ENCODE data around the gene SPECC1L.

Gene SPECC1L

DNA sequence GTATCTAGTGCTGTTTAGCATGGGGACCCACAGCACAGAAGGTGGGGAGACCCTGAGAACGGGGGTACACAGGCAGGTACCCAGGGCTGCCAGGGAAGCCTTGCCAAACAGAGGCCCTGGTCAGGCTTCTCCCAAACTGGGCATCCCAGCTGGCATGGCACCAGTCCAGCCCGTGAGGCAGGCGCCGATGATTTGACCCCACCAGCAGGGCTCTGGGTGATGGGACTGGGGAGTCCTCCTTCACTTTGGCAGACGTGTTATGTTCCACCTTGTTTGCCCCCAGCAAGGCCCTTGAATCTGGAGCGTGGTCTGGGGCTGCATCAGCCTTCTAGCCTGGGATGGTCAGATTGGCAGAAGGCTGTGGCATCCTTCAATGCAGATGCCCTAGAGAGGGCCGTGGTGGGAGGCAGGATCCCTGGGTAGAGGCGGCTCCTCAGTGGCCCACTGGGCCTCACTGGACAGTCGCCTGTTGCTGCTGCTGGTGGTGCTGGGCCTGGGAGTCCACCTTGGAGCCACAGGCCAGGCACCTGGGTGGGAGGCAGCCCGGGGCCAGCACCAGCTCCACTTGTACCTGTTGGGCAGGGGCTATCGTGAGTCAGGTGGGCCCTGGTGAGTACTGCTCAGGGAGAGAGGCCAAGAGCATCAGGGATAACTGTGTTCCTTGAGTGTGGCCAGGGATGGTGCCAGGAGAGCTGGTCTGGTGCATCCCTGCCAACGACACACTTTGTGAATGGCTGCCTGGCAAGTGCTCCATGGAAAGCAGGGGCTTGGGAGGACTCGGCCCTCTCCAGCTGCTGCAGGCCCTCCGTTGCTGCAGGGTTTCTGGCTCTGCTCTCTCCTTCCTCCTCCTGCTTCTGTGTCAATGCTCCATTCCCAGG, 160.0 kb downstream of the SPECC1L start:
- Histone ChIP-seq H3F3A (ENCODE audit: low read depth) (peaks cover 20% of the 10 kb centered on the region), H3K79me2 (ENCODE audit: insufficient read depth, low read length) (peaks cover 46% of the 10 kb centered on the region)

DNA sequence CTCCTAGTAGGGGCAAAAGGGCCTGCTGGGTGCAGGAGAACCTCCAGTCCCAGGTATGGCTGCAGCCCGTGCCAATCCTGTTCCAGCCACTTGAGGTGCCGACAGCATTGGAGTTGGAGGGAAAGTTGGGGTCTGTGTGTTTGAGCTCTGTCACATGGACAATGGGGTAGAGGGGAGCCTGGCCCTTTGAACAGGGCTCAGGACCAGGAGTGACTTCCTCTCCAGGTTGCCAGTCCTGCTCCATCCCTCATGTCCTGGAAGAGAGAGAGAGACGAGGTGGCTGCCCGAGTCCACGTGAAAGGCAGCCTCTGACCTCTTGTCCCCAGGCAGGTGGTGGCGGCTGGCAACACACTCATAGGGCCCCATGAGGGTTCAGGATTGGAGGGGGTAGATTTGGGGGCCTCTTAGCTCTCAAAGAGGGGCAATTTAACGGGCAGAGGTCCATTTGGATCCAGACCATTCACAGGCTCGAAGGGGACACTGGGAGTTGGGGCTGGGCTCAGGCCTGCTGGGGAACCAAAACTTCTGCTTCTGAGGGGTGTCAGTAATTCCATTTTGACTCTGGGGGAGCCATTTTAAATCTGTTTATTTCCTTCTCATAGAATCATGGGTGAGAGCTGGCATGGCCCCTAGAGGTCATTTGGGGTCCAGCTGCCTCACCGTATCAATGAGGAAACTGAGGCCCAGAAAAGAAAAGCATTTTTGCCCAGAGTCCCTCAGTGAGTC, 160.8 kb downstream of the SPECC1L start:
- no peaks in the 10 kb centered on the region for H3K27me3 ChIP-seq (ENCODE audit: insufficient read depth, low read length, poor library complexity, severe bottlenecking)
- peaks cover 97% of the 10 kb centered on the region for H3K4me1 ChIP-seq (ENCODE audit: insufficient read depth, low read length, poor library complexity, severe bottlenecking)
- no peaks in the 10 kb centered on the region for H3K9me2 ChIP-seq (replicated peaks; ENCODE audit: low read depth, low read length)
- no peak overlapping the region for H2AFZ ChIP-seq (ENCODE audit: low read length)
- no peak overlapping the region for H3K4me3 ChIP-seq (ENCODE audit: low read length, poor library complexity, severe bottlenecking)
- H3F3A ChIP-seq (ENCODE audit: low read depth) = peaks cover 20% of the 10 kb centered on the region
- H3K9me3 ChIP-seq (ENCODE audit: insufficient read depth, low read depth, low read length) = no peaks in the 10 kb centered on the region
- no peaks in the 10 kb centered on the region for H3K36me3 ChIP-seq (ENCODE audit: insufficient read depth, low read length)
- peak overlapping the region; percentile 82 for H3K4me2 ChIP-seq (ENCODE audit: low read depth, low read length, poor library complexity, severe bottlenecking)
- peaks cover 54% of the 10 kb centered on the region for H3K79me2 ChIP-seq (ENCODE audit: insufficient read depth, low read length)
- TF ChIP-seq, protein P1, sequence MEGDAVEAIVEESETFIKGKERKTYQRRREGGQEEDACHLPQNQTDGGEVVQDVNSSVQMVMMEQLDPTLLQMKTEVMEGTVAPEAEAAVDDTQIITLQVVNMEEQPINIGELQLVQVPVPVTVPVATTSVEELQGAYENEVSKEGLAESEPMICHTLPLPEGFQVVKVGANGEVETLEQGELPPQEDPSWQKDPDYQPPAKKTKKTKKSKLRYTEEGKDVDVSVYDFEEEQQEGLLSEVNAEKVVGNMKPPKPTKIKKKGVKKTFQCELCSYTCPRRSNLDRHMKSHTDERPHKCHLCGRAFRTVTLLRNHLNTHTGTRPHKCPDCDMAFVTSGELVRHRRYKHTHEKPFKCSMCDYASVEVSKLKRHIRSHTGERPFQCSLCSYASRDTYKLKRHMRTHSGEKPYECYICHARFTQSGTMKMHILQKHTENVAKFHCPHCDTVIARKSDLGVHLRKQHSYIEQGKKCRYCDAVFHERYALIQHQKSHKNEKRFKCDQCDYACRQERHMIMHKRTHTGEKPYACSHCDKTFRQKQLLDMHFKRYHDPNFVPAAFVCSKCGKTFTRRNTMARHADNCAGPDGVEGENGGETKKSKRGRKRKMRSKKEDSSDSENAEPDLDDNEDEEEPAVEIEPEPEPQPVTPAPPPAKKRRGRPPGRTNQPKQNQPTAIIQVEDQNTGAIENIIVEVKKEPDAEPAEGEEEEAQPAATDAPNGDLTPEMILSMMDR (conservative IDR thresholded peaks at IDR 0.05; ENCODE audit: low read length) = no peak; the same call in 1 of the 2 replicates
- no peak for TF ChIP-seq EZH2phosphoT487 (IDR thresholded peaks at IDR 0.05; ENCODE audit: borderline replicate concordance)
- H3K9ac ChIP-seq (ENCODE audit: low read depth, low read length, poor library complexity, severe bottlenecking) = peak overlapping the region; percentile 68
- H4K20me1 ChIP-seq (ENCODE audit: insufficient read depth, low read length, poor library complexity, severe bottlenecking) = no peaks in the 10 kb centered on the region

More for the DNA sequence above, 160.0 kb downstream of the SPECC1L start:
- Histone ChIP-seq H3K4me2 (ENCODE audit: low read depth, low read length, poor library complexity, severe bottlenecking) (no peak overlapping the region), H3K36me3 (ENCODE audit: insufficient read depth, low read length) (no peaks in the 10 kb centered on the region), H3K4me3 (ENCODE audit: low read length, poor library complexity, severe bottlenecking) (no peak overlapping the region), H4K20me1 (ENCODE audit: insufficient read depth, low read length, poor library complexity, severe bottlenecking) (no peaks in the 10 kb centered on the region), H2AFZ (ENCODE audit: low read length) (no peak overlapping the region), H3K4me1 (ENCODE audit: insufficient read depth, low read length, poor library complexity, severe bottlenecking) (peaks cover 97% of the 10 kb centered on the region), H3K9ac (ENCODE audit: low read depth, low read length, poor library complexity, severe bottlenecking) (peak overlapping the region; percentile 53), H3K9me2 (replicated peaks; ENCODE audit: low read depth, low read length) (no peaks in the 10 kb centered on the region), H3K9me3 (ENCODE audit: insufficient read depth, low read depth, low read length) (no peaks in the 10 kb centered on the region), H3K27me3 (ENCODE audit: insufficient read depth, low read length, poor library complexity, severe bottlenecking) (no peaks in the 10 kb centered on the region)
- TF ChIP-seq, protein P1 (conservative IDR thresholded peaks at IDR 0.05; ENCODE audit: low read length) = no peak
- TF ChIP-seq EZH2phosphoT487 (IDR thresholded peaks at IDR 0.05; ENCODE audit: borderline replicate concordance) = no peak

DNA sequence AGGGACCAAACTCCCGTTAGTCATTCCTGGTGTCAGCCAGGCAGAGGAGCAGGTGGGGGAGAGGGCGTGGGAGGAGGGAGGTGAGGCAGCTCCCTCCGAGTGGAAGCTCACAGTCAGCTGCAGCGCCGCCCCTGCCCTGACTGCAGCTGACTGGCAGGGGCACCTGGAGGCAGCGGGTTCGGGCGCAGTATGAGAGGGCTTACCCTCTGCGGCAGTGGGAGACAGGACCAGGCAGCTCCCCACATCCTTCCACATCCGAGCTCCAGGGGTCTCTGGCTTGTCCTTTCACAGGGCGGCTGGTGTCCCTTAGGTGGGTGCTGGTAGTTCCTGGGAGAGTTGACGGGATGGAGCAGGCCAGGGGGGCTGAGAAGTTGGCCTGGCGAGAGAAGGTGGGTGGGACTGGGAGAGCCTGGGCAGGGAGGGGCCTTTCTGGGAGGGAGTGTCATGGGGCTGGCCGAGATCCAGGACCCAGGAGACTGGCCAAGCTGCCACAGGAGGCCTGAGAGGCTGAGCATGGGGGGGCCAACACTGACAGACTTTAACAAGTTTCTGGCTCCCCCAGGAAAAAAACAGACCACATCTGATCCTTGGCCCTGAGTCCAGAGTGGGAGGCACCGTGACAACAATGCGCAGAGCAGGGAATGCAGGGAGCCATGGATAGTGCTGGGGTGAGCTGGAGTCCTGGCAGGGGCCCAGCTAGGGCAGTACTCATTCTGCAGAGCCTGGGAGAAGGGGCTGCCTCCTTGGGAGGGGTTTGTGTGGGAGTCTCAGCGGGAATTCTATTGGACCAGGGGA, 161.6 kb downstream of the SPECC1L start:
- Histone ChIP-seq H3K27me3 (ENCODE audit: insufficient read depth, low read length, poor library complexity, severe bottlenecking) (no peaks in the 10 kb centered on the region), H3K4me2 (ENCODE audit: low read depth, low read length, poor library complexity, severe bottlenecking) (peak overlapping the region; percentile 82), H3F3A (ENCODE audit: low read depth) (peaks cover 20% of the 10 kb centered on the region), H2AFZ (ENCODE audit: low read length) (no peak overlapping the region), H3K79me2 (ENCODE audit: insufficient read depth, low read length) (peaks cover 57% of the 10 kb centered on the region), H3K4me1 (ENCODE audit: insufficient read depth, low read length, poor library complexity, severe bottlenecking) (peaks cover 97% of the 10 kb centered on the region), H3K36me3 (ENCODE audit: insufficient read depth, low read length) (no peaks in the 10 kb centered on the region), H4K20me1 (ENCODE audit: insufficient read depth, low read length, poor library complexity, severe bottlenecking) (no peaks in the 10 kb centered on the region), H3K4me3 (ENCODE audit: low read length, poor library complexity, severe bottlenecking) (no peak overlapping the region), H3K9me2 (replicated peaks; ENCODE audit: low read depth, low read length) (no peaks in the 10 kb centered on the region), H3K9me3 (ENCODE audit: insufficient read depth, low read depth, low read length) (no peaks in the 10 kb centered on the region), H3K9ac (ENCODE audit: low read depth, low read length, poor library complexity, severe bottlenecking) (peak overlapping the region; percentile 68)
- TF ChIP-seq, protein P1 (conservative IDR thresholded peaks at IDR 0.05; ENCODE audit: low read length) = no peak
- TF ChIP-seq EZH2phosphoT487 (IDR thresholded peaks at IDR 0.05; ENCODE audit: borderline replicate concordance) = no peak

Measured in Loucy (cell line).